HG03175 (cell line): ENCODE results near the gene RGS9BP.
A peak's percentile ranks its signal among the peaks of the same experiment; 100 is the strongest.
"Not testable (repeated sequence)": the region's sequence is repeated elsewhere in the genome, so short reads cannot be mapped to it uniquely, and the experiment has no call there.

Source experiments
- ATAC-seq: cut with Tn5 transposase; IDR thresholded peaks from one replicate; pipeline ENCODE4 v1.9.1; 2021; ENCODE audit warnings: mild to moderate bottlenecking, moderate library complexity; ENCODE audit not compliant: unreplicated experiment

RGS9BP gene

DNA sequence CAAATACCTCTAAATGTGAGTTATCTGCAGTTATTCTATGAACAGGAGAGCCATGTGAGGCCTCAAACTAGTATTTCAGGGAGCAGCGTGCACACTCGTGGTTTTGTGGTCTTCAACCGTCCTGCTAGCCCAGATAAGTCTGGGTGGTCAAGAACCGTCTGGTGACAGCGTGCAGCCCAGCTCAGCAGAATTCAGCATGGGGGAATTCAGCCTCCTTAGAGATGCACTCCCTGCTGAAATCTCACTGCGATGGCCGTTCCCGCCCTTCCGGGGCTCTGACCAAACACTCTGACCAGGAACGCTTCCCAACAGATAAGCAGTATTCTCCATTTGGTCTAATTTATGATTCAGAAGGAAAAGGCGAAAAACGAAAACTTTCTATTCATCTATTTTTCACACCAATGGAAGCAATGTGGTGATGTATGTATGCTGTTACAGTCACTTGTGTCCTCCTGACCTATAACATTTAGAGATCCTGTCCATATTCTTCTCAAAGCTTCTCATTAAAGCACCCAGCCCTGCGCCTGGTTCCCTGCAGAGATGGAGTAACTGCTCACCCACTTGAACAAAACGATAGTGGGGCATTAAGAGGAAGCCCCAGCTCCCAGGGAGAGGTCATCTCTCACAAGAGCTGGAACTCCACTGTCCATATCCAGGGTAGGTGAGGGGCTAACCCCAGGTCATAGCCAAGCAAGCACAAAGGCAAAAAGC lies 3.6 kb upstream of the RGS9BP start:
- no peak for ATAC-seq

DNA sequence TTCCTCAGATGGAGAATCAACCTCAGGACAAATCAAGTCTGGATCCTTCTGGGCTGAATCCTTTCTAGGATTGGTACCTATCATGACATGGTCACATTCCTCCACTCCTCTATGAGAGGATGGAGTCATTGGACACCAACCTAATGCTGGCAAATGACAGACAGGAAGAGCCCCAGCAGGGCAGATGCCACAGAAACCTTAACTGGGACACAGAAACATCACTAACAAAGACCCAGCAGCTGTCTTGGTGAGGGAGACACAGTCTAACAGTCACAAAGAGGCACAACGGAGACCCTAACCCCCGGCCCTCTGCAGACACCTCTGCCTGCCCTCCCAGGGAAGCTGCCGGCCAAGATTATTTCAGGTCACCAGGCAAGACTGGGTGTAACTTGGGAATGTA lies 2.8 kb upstream of the RGS9BP start:
- no peak for ATAC-seq

GRCh38 chr19:32673573-32673972 lies 2.1 kb upstream of the RGS9BP start:
- ATAC-seq: no peak

DNA sequence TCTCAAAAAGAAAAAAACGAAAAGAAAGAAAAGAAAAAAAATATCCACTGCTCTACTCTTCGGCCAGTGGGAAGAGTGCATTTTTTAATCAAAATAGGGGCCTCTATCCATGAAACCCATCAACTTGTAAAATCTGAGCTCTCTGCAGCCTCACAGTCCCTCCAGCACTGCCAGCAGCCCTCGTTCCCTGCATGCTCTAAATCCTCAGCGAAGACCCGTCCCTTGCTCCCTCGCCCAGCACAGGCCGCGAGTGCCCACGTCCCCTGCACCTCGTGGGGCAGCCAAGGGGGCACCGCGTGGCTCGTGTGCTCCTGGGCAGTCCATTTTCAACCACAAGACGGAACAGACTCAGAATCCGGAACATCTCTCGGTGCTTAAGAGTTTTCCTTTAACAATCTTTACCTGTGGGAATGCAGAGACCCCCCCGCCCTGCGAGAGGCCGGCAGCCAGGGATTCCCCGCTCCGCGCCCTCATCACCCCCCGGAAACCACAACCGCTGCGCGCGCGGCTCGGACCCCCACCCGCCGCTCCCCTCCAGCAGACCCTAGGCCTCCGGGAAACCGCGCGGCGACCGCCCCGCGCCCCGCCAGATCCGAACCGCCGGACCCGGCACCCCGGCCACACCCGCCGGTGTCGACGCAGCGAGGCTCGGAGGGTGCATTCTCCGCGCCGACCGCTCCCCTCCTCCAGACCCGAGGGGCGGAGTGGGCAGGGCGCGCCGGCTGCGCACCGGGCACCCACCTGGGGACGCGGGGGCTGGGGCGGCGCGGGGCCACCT lies 1.3 kb upstream of the RGS9BP start:
- ATAC-seq: peak; percentile 13

- peak; percentile 97 for ATAC-seq
Measured at GRCh38 chr19:32674931-32675719, 523 bp upstream of the RGS9BP start, which contains the start of gene ANKRD27. Gene ANKRD27 (minus strand): TSS chr19:32675180. CDS start chr19:32659015, 16,165 bp downstream.

DNA sequence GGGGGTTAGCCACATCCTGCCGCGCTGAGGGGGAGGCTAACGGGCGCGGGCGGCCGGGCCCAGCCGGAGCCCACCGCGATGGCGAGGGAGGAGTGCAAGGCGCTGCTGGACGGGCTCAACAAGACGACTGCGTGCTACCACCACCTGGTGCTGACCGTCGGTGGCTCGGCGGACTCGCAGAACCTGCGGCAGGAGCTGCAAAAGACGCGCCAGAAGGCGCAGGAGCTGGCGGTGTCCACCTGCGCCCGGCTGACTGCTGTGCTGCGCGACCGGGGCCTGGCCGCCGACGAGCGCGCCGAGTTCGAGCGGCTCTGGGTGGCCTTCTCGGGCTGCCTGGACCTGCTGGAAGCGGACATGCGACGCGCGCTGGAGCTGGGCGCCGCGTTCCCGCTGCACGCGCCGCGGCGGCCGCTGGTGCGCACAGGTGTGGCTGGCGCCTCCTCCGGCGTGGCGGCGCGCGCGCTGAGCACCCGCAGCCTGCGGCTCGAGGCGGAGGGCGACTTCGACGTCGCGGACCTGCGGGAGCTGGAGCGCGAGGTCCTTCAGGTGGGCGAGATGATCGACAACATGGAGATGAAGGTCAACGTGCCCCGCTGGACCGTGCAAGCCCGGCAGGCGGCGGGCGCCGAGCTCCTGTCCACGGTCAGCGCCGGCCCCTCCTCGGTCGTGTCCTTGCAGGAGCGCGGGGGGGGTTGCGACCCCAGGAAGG lies 692 bp downstream of the RGS9BP start:
- ATAC-seq: no peak

- ATAC-seq: no peak
Measured at GRCh38 chr19:32676895-32677359, 1.3 kb downstream of the RGS9BP start.

GRCh38 chr19:32677657-32678056 lies 2.0 kb downstream of the RGS9BP start:
- no peak for ATAC-seq

DNA sequence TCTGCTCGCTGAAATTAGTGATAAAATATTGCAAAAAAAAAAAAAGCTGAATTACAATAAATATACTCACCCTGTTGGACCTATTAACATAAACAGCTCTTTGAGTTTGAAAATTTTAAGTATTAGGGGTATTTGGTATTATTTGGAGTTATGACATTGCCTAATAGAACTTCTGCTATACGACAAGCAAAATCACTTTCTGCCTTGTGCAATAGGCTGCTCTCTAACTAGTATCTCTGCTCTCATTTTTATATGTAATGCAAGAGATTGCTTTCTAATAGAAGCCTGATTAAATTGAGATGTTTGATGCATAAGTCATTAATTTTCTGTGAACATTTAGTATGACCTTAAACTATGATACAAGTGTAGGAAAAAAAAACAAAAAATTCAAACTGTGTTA lies 5.3 kb downstream of the RGS9BP start:
- ATAC-seq: no peak

GRCh38 chr19:32682317-32682716 lies 6.7 kb downstream of the RGS9BP start:
- ATAC-seq: no peak

DNA sequence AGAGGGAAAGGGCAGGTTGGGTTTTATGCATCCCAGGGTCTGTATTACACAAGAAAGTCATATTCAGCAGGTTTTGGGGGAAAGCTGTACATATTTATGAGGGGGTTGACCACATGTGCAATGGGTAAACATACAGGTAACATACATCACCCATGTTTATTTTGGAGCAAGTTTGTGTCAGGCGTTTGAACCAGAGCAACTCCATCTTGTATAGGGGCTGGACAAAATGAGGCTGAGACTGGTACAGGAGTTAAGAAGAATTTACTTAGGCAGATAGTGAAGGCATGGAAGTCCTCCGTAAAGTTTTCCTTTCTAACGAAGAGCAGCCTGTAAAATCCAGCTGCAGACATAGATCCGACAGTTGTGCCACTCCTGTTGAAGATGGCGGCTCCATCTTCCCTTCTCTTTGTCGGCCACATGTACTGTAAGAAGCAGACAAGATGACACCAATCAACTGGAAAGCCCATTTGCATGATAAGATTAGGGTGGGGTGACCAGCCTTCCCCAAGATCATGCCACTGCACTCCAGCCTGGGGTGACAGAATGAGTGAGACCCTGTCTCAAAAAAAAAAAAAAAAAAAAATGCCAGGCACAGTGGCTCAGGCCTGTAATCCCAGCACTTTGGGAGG lies 11.3 kb downstream of the RGS9BP start:
- no peak for ATAC-seq

- no peak for ATAC-seq
Measured at GRCh38 chr19:32687681-32688080, 12.0 kb downstream of the RGS9BP start.

DNA sequence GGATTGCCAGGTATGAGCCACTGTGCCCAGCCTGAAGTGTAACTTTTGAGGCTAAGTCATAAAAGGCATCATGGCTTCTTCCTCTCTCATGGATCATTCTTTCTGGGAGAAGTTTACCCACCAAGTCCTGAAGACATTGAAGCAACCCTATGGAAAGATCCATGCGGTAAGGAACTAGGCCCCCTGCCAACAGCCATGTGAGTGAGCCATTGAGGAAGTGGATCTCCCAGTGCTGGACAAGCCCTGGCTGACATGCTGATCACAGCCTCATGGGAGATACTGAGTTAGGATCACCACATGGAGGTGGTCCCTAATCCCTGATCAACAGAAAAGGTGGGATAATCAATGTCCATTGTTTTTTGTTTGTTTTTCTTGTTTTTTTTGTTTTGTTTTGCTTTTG lies 12.7 kb downstream of the RGS9BP start:
- no peak for ATAC-seq

DNA sequence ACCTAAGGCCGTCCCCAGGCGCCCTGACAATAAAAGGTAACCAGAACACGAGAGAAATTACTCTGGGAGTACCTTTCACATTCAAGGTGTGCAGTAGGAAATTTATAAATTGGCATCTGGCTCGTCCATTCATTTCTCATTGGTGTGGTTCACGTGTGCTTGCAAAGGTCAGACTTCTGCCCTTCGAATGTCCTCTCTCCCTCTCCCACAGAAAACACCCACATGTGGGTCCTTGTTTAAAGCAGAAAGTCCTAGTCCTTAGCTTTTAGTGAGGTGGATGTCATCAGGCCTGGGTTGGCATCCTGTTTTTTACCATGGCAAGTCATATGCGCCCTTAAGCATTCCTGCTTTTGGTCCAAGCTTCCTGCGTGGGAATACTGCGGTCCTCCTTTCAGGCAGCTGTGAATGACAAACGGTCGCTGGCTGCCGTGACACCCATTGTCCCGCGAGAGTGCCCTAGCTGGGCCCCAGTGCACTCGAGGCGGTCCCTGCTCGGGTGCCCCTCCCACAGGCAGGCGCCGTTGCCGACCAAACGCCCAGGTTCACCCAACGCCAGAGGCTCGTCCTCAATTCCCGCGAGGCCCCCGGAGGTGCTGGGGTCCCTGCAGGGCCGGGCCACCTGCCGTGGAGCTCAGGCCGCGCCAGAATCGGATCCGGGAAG lies 15.8 kb downstream of the RGS9BP start, which contains the start of gene NUDT19:
TSS of gene NUDT19 (plus strand) at position 531 of the 661 bp plus-strand sequence. CDS start 140 bp downstream, outside the sequence.
- ATAC-seq: peak; percentile 91

DNA sequence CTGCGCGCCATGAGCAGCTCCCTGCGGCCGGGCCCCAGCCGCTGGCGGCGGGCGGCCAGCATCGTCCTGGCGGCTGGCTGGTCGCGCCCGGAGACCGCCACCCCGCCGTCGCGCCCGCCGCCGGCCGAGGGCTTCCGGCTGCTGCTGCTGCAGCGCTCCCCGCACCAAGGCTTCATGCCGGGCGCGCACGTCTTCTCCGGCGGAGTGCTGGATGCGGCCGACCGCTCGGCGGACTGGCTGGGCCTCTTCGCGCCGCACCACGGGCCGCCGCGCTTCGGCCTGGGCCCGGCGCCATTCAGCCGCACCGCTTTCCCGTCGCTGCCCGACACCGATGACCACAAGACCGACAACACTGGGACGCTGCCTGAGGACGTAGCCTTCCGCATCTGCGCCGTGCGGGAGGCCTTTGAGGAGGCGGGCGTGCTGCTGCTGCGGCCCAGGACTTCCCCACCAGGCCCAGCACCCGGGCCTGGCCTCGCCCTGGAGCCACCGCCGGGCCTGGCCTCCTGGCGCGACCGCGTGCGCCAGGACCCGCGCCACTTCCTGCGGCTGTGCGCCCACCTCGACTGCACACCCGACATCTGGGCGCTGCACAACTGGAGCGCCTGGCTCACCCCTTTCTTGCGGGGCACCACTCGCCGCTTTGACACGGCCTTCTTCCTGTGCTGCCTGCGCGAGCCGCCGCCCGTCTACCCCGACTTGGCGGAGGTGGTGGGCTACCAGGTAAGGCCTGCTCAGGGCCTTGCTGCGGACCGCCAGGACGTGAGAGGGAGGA lies 16.5 kb downstream of the RGS9BP start:
- peak; percentile 60 for ATAC-seq

DNA sequence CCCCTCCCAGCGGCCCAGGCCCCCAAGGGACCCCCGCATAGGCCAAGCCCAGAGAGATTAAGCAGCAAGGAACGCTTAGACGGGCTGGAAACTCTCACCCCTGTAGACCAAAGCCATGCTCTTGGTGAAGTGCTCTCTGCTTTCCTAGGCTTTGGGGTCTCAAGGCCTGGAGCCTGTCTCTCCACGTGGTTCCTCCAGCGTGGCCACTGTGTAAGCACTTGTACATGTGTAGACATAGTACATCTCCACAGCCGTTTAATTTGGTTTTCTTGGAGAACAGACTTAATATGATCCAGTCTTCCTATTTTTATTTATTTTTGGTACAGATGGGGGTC lies 17.0 kb downstream of the RGS9BP start:
- no peak for ATAC-seq

DNA sequence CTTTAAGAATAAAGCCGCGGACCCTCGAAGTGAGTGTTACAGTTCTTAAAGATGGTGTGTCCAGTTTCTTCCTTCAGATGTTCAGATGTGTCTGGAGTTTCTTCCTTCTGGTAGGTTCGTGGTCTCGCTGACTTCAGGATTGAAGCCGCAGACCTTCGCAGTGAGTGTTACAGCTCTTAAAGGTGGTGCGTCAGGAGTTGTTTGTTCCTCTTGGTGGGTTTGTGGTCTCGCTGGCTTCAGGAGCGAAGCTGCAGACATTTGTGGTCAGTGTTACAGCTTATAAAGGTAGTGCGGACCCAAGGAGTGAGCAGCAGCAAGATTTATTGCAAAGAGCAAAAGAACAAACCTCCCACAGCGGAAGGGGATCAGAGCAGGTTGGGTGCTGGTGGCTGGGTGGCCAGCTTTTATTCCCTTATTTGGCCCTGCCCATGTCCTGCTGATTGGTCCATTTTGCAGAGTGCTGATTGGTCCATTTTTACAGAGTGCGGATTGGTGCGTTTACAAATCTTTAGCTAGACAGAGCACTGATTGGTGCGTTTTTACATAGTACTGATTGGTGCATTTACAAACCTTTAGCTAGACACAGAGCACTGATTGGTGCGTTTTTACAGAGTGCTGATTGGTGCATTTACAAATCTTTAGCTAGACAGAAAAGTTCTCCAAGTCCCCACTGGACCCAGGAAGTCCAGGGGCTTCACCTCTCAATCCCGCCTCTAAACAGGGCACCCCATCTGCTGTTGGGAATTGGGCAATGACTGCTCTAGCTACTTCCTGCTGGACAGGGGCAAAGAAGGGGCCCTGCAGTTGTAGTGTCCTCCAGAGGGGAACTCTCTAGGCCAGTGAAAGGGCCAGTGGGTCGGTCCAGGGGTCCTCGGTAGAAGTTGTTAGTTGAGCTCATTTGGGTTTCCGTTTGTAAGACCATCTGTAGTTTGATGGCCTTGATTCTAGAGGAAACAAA lies 17.8 kb downstream of the RGS9BP start:
- ATAC-seq: not testable (repeated sequence)

DNA sequence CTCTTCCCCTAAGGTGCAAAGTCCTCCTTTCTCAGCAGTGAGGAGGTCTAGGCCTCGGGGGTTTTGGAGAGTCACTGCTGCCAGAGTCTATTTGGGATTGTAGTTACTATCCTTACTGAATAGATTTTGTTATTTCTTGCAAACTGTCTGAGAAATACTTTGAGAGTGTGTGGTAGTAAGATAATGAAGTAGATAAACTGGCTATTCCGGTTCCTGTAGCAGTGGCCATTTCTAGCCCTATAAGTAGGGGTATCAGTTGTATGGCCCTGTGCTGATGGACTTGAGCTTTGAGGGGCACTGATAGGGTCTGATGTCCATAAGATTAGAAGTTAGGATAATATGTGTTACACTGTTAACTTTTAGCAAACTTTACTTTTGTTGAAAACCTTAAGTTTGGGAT lies 18.7 kb downstream of the RGS9BP start:
- not testable (repeated sequence) for ATAC-seq
